ENCODE data around the gene TAF6.

- TF ChIP-seq ZFX (IDR thresholded peaks at IDR 0.05) (peak; percentile 65; the same call in 1 of the 2 replicates), CTCF (conservative IDR thresholded peaks at IDR 0.05) (no peak)
These were observed 18.6 kb downstream of the TAF6 start for GRCh38 chr7:100100420-100101015.

Data from C4-2B (cell line).